Superior temporal gyrus (tissue), 1 donor: ENCODE results near the gene INTS6.
A peak's percentile ranks its signal among the peaks of the same experiment; 100 is the strongest.

Experiments
- DNase-seq: peaks from one replicate; pipeline ENCODE4 v3.0.0-alpha.2; 2016; ENCODE audit errors: extremely low spot score

INTS6 gene

DNA sequence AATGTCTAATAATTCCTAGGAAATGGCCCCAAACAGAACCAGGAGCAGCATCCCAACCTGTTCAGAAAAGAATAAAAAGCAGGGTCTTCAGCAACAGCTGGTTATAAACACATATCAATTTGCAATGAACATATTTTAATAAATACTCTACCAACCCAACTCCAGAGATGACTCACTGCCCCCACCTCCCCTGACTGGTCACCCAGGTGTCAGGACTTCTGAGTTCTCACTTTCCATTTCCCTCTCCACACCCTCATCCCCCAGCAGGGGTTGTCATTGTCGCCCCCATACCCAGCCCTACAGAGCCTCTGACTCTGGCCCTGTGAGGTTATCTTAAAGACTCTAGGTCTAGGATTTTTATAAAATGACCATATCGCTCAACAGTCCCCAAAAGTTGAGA, 106.4 kb downstream of the INTS6 start:
- no peak for DNase-seq

DNA sequence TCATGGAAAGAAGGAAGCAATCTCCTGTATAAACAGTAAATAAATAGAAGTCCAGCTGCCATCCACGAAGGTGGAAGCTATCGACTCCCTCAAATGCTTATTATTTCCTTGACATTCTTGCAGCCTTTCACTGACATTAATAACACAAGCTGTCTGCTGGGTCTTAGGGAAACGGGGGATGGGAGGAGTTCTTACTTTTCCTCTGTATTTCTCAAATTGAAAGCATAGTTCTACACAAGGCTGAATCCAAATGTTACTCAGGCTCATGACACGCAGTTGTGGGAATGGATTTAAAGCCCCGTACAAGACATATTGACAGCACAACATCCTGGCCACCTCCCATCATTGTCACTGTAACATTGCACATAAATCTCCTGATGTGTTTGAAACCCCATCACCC, 109.4 kb downstream of the INTS6 start:
- DNase-seq, result no peak

DNA sequence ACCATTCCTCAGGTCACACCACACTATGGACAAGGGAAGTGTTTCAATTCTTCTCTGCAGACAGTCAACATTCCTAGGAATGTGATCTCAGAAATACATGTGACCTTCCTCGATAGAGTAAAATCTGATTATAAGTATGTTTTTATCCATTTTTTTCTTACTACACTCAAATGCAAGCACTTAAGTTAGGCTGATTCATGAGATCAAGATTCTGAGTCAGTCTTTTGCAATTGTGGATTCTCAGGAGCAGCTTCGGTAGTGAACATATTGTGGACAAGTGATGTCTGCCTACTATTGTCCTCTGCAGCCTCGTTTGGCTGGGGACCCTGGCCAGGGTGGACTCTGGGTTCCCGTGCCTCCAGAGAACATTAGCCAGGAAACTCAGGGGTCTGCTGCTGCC, 110.1 kb downstream of the INTS6 start:
- no peak for DNase-seq

DNA sequence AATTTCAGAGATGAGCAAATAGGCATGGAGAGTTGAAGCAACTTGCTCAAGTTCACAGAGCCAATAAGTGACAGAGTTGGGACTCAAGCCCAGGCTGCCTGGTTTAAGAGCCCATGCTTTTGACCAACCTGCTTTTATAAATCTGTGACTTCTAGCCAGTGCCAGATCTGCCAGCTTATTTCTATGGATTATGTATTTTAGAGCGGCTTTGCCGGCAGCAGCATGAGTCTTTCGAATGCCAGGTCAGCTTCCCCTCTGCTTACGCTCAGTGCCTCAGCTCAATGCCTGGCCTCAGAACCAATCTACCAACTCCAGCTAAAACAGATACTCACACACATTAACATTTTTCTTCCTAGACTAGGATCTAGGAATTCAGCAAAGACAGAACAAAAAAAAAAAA, 111.0 kb downstream of the INTS6 start:
- no peak for DNase-seq

DNA sequence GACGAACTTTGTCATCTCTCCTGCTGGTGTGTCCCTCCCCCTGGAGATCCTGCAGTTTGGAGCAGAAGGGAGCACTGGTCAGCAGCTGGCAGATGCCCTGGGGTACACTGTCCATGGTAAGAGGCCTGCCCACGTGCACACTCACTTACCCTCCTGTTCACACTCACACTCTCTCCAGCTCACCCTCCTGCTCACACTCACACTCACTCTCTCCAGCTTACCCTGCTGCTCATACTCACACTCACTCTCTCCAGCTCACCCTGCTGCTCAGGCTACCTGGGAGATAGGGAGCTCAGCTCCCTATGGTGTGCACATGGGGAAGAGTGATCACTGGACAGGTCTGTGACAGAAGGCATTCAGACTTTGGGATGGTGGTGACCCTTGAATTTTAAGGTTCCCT, 111.6 kb downstream of the INTS6 start:
- DNase-seq, result no peak

DNA sequence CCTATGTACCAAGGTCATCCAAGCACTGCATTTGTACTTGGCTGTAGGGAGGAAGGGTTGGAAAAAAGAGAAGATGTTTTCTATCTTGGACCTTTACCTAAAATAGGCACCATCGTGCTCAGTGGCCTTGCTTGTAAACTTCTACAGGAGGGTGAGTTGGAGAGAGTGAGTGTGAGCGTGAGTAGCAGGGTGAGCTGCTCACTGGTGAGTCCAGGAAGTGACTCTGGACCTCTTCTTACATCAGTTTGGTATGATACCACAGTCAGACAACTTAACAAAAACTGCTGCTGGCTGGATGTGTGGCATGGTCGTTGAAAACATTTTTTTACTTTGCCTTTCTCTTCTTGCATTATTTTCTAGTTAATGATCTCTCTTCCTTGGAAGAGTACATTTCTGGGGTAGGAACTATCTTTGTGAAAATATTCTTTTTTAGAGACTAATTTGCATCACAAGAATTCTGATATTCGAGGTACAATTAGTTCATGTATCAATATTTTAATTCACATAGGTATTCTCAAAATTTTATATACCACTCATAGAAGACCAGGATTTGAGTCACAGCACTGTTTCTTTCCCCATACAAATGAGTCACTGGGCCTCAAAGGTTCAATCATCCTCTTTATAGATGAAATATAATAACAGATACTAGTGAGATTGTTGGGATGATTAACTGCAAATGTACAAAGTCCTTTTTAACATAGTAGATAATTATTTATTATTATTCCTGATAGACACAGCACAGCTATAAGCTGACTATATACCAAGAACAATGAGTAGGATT, 112.7 kb downstream of the INTS6 start:
- no peak for DNase-seq

DNA sequence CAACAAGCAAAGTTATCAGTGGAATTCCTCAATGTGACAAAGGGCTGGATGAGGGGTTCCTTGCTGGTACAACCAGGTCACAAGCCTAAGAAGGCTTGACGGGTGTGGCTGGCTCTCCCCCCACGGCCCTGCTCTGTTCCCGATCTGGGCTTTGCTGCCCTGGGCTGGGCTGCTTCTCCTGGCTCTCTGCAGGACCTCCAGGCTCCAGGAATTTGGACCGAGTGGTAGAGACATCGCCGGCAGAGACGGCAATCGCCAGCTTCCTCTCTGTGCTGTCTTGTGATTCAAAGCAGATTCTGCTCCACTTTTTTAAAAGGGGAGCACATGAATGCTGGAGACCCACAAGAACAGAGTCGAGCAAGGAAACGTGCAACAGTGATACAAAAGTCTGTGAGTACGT, 113.5 kb downstream of the INTS6 start, which contains the start of gene SERPINE3:
Gene SERPINE3, plus strand, starts transcription at position 338 of the 400 bp plus-strand sequence. CDS start 1,401 bp downstream, outside the sequence.
- DNase-seq, result no peak

DNA sequence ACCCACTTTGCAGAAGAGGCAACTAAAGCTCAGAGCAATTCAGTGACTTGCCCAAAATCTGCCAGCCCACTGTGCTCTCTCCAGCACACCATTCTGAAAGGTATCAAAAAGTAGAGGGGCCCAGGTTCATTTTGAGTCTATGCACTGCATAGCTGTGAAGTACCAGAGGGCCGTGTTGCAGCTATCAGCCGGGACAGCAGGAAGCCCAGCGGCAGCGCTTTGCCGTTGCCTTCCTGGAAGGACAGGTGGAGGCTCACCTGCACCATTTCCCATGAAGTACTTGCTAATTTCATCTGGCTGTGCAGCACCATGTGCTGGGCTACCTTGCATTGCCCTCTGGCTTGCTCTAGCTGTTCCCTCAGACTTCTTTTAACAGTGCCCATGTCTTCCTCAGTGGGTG, 116.1 kb downstream of the INTS6 start:
- DNase-seq, result no peak

DNA sequence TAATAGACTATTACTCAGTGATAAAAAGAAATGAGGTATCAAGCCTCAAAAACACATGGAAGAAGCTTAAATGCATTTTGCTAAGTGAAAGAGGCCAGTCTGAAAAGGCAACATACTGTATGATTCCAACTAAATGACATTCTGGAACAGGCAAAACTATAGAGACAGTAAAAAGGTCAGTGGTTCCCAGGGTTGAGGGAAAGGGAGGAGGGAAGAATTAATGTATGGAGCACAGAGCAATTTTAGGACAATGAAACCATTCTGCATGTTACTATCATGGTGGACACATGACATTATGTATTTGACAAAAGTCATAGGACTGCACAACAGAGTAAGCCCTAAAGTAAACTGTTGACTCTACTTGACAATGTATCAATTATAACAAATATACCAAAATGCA, 119.0 kb downstream of the INTS6 start:
- no peak for DNase-seq

DNA sequence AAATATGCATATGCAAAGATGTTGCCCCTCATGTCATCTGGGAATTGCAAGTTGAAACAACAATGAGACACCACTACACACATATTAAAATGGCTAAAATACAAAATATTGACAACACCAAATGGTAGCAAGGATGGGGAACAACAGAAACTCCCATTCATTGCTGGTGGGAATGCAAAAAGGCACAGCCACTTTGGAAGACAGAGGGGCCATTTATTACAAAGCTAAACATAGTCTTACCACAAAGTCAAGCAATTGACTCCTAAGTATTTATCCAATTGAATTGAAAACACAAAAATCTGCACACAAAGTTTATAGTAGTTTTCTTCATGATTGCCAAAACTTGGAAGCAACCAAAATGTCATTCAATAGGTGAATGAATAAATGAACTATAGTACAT, 119.4 kb downstream of the INTS6 start:
- no peak for DNase-seq

DNA sequence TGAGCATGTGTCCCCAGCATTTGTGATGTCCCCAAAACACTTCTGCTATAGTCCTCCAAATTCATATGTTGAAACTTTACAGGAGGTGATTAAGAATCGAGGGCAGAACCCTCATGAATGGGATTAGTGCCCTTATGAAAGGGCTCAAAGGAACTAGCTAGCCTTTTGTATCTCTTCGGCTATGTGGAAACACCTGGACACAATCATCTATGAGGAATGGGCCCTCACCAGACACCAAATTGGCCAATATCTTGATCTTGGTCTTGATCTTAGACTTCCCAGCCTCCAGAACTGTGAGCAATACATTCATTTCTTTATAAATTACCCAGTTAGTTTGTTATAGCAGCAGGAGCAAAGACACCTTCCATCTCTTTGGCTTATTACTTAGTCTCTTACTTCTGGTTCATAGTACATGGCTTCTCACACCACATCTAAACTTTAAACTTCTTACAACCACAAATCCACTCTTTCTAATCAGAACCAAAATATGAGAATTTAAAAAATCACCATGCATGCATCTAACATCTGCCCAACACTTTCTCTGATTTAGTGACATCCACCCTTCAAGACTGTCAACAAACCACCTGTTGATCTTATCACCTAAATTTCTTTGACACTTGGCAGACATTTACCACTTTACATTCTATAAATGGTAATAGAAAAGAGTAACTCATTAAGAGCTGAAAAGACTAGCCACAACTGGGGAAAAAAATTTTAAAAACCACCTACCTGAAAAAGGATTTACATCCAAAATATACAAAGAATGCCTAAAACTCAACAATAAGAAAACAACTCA, 120.1 kb downstream of the INTS6 start:
- no peak for DNase-seq

DNA sequence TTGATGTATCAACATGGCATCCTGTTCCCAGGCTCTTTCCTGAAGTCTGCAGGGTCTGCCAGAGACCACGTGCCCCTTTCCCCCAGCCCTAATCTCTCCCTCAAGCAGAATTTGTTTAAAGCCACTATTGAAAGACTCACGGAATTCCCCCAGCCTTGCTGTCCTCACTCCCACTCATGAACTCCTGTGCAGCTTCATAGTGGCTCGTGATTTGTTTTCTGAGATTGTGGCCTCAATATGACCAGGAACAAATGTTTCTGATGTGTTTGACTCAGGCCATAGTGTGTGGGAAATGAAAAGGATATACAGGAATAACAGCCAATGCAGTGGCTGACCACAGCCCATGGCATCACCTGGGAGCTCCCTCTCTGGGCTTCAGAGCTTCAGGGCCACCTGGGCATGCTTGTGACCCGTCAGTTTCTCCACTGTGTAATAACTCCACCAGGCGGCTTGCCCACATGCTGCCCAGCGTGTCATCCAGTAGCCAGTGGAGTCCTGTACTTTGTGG, 121.4 kb downstream of the INTS6 start:
- DNase-seq, result no peak

DNA sequence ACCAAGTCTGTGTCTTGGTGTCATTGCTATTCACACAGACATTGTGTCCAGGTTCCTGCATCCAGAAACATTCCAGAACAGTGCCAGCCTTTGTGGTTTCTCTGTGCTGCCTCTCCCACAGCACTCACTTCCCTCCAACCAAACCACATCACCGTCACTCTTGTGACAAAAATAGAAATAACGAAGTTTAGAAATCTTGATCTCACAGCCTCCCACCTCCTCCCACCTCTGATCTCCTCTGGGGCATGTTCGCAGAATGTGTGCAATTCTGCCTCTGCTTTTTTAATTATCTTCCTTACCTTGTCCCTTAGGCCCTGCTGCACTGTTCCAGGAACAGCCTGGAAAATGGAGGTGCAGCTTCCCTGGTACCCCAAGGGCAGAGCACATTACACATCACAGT, 122.0 kb downstream of the INTS6 start:
- DNase-seq, result peak; percentile 33

DNA sequence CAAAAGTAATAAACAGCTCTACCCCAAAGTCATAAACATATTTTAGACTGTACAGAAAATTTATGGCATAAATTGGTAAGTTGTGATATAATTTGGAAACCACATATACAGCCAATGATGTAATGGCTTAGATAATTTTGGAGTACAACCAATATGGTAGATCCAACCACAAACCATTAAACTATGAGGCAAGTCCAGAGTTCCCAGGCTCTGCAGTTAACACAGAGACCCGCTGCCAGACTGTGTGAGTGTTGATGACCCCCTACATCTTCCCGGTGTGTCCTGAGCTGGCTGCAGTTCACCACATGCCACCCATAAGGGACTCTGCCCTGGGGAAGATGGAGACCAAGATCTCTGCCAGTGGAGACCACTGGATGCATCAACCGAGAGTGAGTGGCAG, 123.2 kb downstream of the INTS6 start:
- DNase-seq, result no peak

DNA sequence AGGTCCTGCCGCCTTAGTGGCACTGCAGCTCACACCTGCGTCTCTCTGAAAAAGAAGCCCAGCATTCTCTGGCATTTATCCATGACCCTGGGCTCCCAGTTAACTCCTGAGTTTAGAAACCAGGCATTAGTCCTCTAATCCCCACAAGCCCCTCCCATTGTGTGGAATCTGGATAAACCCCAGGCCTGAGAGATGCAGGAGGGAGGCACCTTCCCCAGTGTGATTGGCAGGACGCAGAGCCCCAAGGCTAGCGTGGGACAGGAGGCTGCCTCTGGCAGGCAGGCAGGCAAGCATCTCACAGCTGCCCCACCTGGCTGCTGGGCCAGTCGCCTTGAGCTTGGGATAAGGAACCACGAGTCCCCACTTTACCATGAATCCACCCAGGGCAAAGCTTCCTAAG, 124.3 kb downstream of the INTS6 start:
- DNase-seq, result no peak

DNA sequence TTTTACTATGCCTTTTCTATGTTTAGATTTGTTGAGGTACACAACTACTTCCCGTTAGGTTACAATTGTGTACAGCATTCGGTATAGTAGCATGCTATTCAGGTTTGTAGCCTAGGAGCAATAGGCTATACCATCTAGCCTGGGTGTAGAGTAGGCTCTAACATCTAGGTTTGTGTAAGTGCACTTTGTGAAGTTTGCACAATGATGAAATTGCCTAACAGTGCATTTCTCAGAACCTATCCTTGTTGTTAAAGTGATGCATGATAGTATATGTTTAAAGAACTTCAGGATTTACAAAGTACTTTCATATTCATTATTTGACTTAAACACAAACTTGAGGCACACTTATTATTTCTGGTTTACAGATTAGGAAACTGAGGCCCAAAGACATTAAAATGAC, 124.9 kb downstream of the INTS6 start:
- DNase-seq, result no peak

DNA sequence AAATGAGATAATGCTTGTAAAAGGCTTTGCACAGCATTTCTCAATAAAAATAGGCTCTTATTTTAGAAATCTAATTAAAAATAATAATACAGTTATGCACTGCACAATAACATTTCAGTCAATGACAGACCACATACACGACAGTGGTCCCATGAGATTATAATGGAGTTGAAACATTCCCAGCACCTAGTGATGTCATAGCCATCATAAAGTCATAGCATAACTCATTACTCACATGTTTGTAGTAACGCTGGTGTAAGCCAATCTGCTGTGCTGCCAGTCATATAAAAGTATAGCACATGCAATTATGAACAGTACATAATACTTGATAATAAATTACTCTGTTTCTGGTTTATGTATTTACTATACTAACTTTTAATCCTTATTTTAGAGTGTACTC, 126.1 kb downstream of the INTS6 start:
- DNase-seq, result no peak

DNA sequence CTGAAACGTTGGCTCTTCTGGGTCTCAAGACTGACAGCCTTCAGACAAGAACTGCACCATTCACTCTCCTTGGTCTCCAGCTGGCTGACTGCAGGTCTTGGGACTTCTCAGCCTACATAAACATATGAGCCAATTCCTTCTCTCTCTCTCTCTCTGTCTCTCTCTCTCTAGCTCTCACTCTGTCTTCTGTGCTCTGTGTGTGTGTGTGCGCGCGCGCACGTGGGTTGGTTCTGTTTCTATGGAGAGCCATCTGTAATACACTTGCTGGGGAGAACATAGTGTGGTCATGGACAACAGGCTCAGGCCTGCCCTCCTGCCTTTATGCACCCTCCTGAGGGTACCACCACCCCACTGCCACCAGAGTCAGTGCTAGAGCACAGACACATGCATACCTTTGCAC, 127.0 kb downstream of the INTS6 start:
- peak; percentile 53 for DNase-seq

DNA sequence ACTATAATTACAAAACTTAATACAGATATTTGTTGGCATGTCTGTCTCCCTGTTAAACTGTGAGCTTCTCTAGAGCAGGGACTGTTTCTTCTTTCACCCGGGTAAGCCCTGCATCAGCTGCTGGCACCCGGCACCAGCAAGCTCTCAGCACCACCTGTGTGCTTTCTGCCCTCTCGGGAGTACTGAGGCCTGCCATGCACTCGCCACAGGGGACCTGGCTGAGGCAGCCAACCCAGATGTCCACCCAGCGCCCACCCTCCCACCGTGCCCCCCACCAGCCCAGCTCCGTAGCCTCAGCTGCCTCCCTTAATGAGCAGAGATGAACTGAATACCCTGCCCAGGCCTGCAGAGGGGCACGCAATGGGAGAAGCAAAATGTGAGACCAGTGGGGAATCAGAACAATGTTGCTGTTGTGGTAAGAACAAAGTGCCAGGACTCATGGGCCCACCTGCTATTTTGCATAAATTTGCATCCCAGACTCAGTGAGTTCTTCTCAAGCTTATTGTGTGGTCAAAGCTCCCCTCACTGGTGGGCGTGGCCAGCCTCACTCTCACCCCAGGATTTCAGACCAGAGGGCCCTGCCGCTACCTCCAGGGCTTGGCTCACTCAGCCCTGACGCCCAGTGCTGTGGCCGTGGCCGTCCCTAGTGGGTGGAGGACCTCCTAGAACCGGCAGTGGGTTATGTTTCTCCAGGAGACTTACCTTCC, 128.0 kb downstream of the INTS6 start:
- peak; percentile 68 for DNase-seq

DNA sequence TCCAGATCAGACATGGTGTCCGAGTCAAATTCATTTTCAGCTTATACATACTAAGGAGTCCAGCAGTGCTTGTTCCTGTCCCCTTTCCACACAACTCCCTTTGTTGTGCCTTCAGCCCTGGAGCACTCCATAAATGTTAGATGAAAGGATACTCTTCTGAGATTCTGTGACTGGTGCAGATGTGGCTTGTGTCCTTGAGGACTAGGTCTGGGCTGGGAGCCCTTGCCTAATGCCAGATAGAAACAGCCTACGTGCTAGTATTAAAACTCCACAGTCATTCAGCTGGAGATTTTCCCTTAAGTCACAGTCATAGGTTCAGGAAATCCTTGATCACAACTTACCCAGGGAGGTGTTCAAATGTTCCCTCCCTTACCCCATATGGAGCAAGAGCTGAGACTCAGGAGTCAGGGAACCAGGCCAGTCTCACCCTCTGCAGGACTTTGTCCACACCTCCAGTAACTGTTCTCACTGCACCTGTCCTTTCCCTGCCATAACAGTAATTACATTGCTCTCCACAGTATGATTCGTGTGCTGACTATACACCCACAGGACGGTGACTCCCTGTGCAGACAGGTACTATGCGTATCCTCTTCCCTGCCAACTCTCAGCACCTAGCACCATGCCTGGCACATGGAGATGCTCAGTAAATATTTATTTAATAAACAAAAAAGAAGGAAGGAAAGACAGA, 128.9 kb downstream of the INTS6 start:
- no peak for DNase-seq

DNA sequence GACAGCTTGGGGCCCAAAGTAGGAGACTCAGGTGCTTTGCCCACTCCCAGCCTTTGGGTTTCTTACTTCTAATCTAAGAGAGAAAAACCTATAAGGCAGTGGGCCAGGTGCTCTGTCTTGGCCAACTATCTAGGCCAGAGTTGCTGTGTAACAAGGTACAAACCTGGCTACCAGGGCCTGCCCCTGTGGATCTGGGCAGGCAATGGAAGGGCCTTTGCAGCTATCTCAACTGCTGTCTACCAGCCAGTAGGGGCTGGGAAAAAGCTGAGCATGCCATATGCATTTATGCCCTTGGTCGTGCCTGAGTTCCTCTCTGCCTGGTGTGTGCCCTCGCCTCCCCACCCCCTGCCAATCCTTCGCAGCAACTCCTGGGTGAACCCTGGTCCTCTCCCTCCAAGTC, 130.0 kb downstream of the INTS6 start:
- no peak for DNase-seq

DNA sequence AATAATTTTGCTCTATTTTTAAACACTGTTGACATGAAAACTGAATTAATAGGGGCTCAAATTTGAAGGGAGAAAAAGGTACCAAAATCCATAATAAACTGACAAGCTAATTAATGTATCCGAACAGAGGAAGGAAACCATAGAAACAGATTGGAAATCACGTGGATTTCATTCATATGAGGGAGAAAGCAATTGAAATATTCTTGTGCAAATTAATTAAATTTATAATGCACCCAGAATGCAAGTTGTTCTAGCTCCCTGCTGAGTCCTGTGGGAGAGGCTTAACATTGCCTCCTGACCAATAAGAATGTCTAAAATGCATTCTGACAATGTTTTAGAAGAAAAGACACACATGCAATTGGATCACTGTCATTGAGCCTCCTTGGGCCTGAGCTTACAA, 131.0 kb downstream of the INTS6 start:
- DNase-seq, result no peak
